22Rv1 (cell line): ENCODE results near the gene AAGAB.

Experiments
- ZFX ChIP-seq: fragments of 450-650 bp; IDR thresholded peaks from 2 replicates; pipeline ENCODE4 v1.6.1; 2017; ENCODE audit warnings: antibody characterized with exemption, borderline replicate concordance
- TF ChIP-seq, protein P1 (sequence below): fragments of 450-650 bp; IDR thresholded peaks from 2 replicates; pipeline ENCODE4 v1.5.1; 2017; ENCODE audit warnings: mild to moderate bottlenecking

DNA sequence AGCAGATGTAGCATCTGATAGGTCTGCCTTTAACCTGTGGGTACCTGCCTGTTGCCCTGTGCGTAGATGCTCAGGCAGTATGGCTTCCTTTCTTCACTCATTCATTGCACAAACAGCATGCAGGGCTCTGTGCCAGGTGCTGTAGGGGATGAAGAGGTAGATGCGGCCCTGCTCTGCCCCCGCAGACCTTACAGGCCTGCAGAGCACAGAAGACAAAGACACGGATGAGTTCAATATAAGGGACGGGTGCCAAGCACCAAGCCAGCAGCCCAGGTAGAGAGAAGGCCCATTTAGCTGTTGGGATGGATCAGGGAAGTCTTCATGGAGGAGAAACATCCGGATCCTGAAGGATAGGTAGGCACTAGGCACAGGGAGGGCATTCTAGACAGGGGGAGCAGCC is 69.4 kb downstream of the AAGAB start:
- TF ChIP-seq, protein P1, sequence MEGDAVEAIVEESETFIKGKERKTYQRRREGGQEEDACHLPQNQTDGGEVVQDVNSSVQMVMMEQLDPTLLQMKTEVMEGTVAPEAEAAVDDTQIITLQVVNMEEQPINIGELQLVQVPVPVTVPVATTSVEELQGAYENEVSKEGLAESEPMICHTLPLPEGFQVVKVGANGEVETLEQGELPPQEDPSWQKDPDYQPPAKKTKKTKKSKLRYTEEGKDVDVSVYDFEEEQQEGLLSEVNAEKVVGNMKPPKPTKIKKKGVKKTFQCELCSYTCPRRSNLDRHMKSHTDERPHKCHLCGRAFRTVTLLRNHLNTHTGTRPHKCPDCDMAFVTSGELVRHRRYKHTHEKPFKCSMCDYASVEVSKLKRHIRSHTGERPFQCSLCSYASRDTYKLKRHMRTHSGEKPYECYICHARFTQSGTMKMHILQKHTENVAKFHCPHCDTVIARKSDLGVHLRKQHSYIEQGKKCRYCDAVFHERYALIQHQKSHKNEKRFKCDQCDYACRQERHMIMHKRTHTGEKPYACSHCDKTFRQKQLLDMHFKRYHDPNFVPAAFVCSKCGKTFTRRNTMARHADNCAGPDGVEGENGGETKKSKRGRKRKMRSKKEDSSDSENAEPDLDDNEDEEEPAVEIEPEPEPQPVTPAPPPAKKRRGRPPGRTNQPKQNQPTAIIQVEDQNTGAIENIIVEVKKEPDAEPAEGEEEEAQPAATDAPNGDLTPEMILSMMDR = no peak
- TF ChIP-seq ZFX = no peak
